Measurements from ENCODE around the gene TEX14.

Gene TEX14

GRCh38 chr17:58521680-58522079 lies 170.2 kb downstream of the TEX14 start:
- Histone ChIP-seq H3K4me3 (replicated peaks; ENCODE audit: insufficient read depth, low read length) (no peak overlapping the region), H3K27me3 (ENCODE audit: insufficient read depth, poor library complexity, severe bottlenecking) (no peaks in the 10 kb centered on the region), H3K27ac (replicated peaks) (no peak overlapping the region)
- TF ChIP-seq GABPA (IDR thresholded peaks at IDR 0.05; ENCODE audit: low read depth) (no peak), REST (IDR thresholded peaks at IDR 0.05; ENCODE audit: insufficient replicate concordance, low read depth) (no peak), SPI1 (IDR thresholded peaks at IDR 0.05; ENCODE audit: borderline replicate concordance, low read depth) (no peak), POLR2AphosphoS5 (IDR thresholded peaks at IDR 0.05; ENCODE audit: low read depth) (no peak)
- TF ChIP-seq, protein P1, sequence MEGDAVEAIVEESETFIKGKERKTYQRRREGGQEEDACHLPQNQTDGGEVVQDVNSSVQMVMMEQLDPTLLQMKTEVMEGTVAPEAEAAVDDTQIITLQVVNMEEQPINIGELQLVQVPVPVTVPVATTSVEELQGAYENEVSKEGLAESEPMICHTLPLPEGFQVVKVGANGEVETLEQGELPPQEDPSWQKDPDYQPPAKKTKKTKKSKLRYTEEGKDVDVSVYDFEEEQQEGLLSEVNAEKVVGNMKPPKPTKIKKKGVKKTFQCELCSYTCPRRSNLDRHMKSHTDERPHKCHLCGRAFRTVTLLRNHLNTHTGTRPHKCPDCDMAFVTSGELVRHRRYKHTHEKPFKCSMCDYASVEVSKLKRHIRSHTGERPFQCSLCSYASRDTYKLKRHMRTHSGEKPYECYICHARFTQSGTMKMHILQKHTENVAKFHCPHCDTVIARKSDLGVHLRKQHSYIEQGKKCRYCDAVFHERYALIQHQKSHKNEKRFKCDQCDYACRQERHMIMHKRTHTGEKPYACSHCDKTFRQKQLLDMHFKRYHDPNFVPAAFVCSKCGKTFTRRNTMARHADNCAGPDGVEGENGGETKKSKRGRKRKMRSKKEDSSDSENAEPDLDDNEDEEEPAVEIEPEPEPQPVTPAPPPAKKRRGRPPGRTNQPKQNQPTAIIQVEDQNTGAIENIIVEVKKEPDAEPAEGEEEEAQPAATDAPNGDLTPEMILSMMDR (IDR thresholded peaks at IDR 0.05; ENCODE audit: insufficient read depth, low read length), result no peak
- no peak for DNase-seq (ENCODE audit: low read depth in 1 of 2, low spot score in 1 of 2)

- TF ChIP-seq REST (IDR thresholded peaks at IDR 0.05; ENCODE audit: insufficient replicate concordance, low read depth) (no peak), GABPA (IDR thresholded peaks at IDR 0.05; ENCODE audit: low read depth) (no peak)
- TF ChIP-seq, protein P1 (IDR thresholded peaks at IDR 0.05; ENCODE audit: insufficient read depth, low read length), result peak; percentile 72
- no peak overlapping the region for H3K4me3 ChIP-seq (replicated peaks; ENCODE audit: insufficient read depth, low read length)
- H3K27me3 ChIP-seq (ENCODE audit: insufficient read depth, poor library complexity, severe bottlenecking), result no peaks in the 10 kb centered on the region
- H3K27ac ChIP-seq (replicated peaks), result no peak overlapping the region
- peak in 1 of 2 experiments; percentile 63 for DNase-seq (ENCODE audit: low read depth in 1 of 2, low spot score in 1 of 2)
Observed at GRCh38 chr17:58520843-58521430, 170.9 kb downstream of the TEX14 start.

DNA sequence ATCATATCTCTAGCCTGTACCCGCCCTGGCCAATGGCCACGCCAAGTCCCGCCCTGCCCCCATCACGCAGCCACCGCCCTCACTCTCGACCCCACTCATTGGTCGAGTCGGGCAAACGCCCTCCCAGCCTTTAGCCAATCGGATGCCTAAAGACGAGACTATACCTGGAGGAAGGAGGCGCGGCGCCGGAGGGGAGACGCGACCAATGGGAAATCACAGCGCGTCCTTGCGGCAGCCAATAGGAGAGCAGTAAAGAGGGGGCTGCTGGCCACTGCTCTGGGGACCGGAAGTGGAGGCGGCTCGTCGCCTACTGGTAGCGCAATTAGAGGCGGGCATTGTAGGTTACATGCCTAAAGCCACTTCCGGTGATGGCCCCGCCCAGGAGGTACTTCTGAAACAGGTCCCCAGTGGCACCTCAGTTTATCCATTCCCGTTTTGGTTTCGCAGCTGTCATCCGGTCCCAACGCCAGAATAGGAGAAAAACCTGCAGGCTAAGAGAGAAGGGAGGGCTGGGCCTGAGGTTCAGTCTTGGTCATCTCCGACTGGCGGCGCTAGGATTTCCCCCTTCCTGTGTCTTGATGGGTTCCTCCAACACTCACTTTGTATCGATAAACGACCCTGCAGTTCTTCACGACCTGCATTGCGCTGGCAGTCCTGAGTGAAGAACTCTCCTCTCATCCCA lies 173.8 kb downstream of the TEX14 start:
- TF ChIP-seq, protein P1 (IDR thresholded peaks at IDR 0.05; ENCODE audit: insufficient read depth, low read length), result no peak
- no peak for TF ChIP-seq POLR2AphosphoS5 (IDR thresholded peaks at IDR 0.05; ENCODE audit: low read depth)
- peak; percentile 55 for TF ChIP-seq REST (IDR thresholded peaks at IDR 0.05; ENCODE audit: insufficient replicate concordance, low read depth)
- peak; percentile 48; the same call in 1 of the 2 replicates for TF ChIP-seq SPI1 (IDR thresholded peaks at IDR 0.05; ENCODE audit: borderline replicate concordance, low read depth)
- TF ChIP-seq GABPA (IDR thresholded peaks at IDR 0.05; ENCODE audit: low read depth), result peak; percentile 95
- Histone ChIP-seq H3K4me3 (replicated peaks; ENCODE audit: insufficient read depth, low read length) (peak overlapping the region; percentile 90), H3K27me3 (ENCODE audit: insufficient read depth, poor library complexity, severe bottlenecking) (no peaks in the 10 kb centered on the region)

More for the DNA sequence above, 173.8 kb downstream of the TEX14 start:
- DNase-seq (ENCODE audit: low read depth in 1 of 2, low spot score in 1 of 2), result peak; percentile 100
- peak overlapping the region; percentile 87 for H3K27ac ChIP-seq (replicated peaks)
